Measurements from ENCODE around the gene SLC4A3. TPM values are rescaled to one million over a fixed set of nuclear protein-coding genes. Genes with fewer than 3 reads are reported as not detected.

The SLC4A3 gene
- polyA plus RNA-seq, 1 donor (not counting 4 experiments of a cell fraction or from before 2014, with no cell fraction given), result 6.2 TPM

GRCh38 chr2:219616550-219616949 is 10.9 kb upstream of the SLC4A3 start:
- Histone ChIP-seq H3K27me3 (ENCODE audit: control insufficient read depth, extremely low read depth, insufficient read depth, low read length) (no peaks in the 10 kb centered on the region), H3K4me3 (ENCODE audit: control insufficient read depth in 2 of 3, extremely low read depth in 1 of 3, insufficient read depth in 2 of 3, low read depth in 1 of 3, low read length in 3 of 3) (no peak overlapping the region), H3K79me2 (ENCODE audit: control insufficient read depth, insufficient read depth, low read length) (no peaks in the 10 kb centered on the region), H2AFZ (ENCODE audit: control insufficient read depth, low read length) (no peak overlapping the region), H3K36me3 (ENCODE audit: control insufficient read depth in 2 of 2, extremely low read depth in 1 of 2, insufficient read depth in 2 of 2, low read length in 2 of 2) (peaks cover 9 to 20% of the 10 kb centered on the region in 2 experiments), H3K9ac (ENCODE audit: control insufficient read depth, extremely low read depth, insufficient read depth, low read length) (no peak overlapping the region), H3K4me1 (ENCODE audit: control insufficient read depth, extremely low read depth, insufficient read depth, low read length) (no peaks in the 10 kb centered on the region), H3K9me1 (ENCODE audit: control insufficient read depth, extremely low read depth, insufficient read depth, low read length) (no peaks in the 10 kb centered on the region), H3K9me3 (ENCODE audit: control insufficient read depth, low read depth, low read length) (no peaks in the 10 kb centered on the region), H3K4me2 (ENCODE audit: control insufficient read depth, extremely low read depth, insufficient read depth, low read depth, low read length) (no peak overlapping the region), H4K20me1 (ENCODE audit: control insufficient read depth, extremely low read depth, insufficient read depth, low read length) (no peaks in the 10 kb centered on the region), H3K27ac (ENCODE audit: control insufficient read depth, insufficient read depth, low read length) (no peak overlapping the region)
- DNase-seq (ENCODE audit: low read depth, low spot score) (no peak), FAIRE-seq (no peak)
- TF ChIP-seq EZH2 (IDR thresholded peaks at IDR 0.05; ENCODE audit: low read length), result no peak
- TF ChIP-seq, protein P1, sequence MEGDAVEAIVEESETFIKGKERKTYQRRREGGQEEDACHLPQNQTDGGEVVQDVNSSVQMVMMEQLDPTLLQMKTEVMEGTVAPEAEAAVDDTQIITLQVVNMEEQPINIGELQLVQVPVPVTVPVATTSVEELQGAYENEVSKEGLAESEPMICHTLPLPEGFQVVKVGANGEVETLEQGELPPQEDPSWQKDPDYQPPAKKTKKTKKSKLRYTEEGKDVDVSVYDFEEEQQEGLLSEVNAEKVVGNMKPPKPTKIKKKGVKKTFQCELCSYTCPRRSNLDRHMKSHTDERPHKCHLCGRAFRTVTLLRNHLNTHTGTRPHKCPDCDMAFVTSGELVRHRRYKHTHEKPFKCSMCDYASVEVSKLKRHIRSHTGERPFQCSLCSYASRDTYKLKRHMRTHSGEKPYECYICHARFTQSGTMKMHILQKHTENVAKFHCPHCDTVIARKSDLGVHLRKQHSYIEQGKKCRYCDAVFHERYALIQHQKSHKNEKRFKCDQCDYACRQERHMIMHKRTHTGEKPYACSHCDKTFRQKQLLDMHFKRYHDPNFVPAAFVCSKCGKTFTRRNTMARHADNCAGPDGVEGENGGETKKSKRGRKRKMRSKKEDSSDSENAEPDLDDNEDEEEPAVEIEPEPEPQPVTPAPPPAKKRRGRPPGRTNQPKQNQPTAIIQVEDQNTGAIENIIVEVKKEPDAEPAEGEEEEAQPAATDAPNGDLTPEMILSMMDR (optimal IDR thresholded peaks at IDR 0.05 in 1 of 3, IDR thresholded peaks at IDR 0.05 in 1 of 3, conservative IDR thresholded peaks at IDR 0.05 in 1 of 3; ENCODE audit: extremely low read depth in 1 of 3, insufficient read depth in 2 of 3, low read length in 3 of 3), result no peak
- dilution Hi-C loops (cut with MboI; ENCODE audit: extremely low pct_ligation_motif_present, low sequenced_read_pairs), result no loop called here

DNA sequence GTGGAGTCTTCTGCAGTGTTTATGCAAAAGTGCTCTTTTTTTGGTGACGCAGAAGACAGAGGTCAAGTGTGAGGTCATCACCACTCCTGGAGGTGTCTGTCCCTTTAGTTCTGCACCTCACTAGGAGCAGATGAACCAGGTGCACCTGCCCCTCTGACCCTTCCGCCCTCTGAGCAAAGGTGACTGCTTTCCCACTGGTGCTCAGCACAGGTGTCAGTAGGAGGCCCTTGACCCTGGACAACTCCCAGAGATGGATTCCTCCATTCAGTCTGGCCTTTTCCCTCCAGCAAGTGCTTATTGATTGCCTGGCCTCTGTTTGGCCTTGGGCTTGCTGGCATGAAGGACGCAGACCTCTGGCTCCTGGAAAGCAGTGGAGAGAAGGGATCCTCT is 8.7 kb upstream of the SLC4A3 start:
- H3K79me2 ChIP-seq (ENCODE audit: control insufficient read depth, insufficient read depth, low read length), result no peaks in the 10 kb centered on the region
- H4K20me1 ChIP-seq (ENCODE audit: control insufficient read depth, extremely low read depth, insufficient read depth, low read length), result no peaks in the 10 kb centered on the region
- no peak overlapping the region for H3K4me3 ChIP-seq (ENCODE audit: control insufficient read depth in 2 of 3, extremely low read depth in 1 of 3, insufficient read depth in 2 of 3, low read depth in 1 of 3, low read length in 3 of 3)
- H3K27ac ChIP-seq (ENCODE audit: control insufficient read depth, insufficient read depth, low read length), result no peak overlapping the region
- H3K4me2 ChIP-seq (ENCODE audit: control insufficient read depth, extremely low read depth, insufficient read depth, low read depth, low read length), result no peak overlapping the region
- no peaks in the 10 kb centered on the region for H3K27me3 ChIP-seq (ENCODE audit: control insufficient read depth, extremely low read depth, insufficient read depth, low read length)
- DNase-seq (ENCODE audit: low read depth, low spot score) (no peak), FAIRE-seq (no peak)
- no peak overlapping the region for H3K9ac ChIP-seq (ENCODE audit: control insufficient read depth, extremely low read depth, insufficient read depth, low read length)
- peaks cover 3 to 14% of the 10 kb centered on the region in 2 experiments for H3K36me3 ChIP-seq (ENCODE audit: control insufficient read depth in 2 of 2, extremely low read depth in 1 of 2, insufficient read depth in 2 of 2, low read length in 2 of 2)
- H2AFZ ChIP-seq (ENCODE audit: control insufficient read depth, low read length), result no peak overlapping the region
- H3K9me3 ChIP-seq (ENCODE audit: control insufficient read depth, low read depth, low read length), result no peaks in the 10 kb centered on the region
- dilution Hi-C loops (cut with MboI; ENCODE audit: extremely low pct_ligation_motif_present, low sequenced_read_pairs), result no loop called here
- no peaks in the 10 kb centered on the region for H3K4me1 ChIP-seq (ENCODE audit: control insufficient read depth, extremely low read depth, insufficient read depth, low read length)
- H3K9me1 ChIP-seq (ENCODE audit: control insufficient read depth, extremely low read depth, insufficient read depth, low read length), result no peaks in the 10 kb centered on the region
- no peak for TF ChIP-seq EZH2 (IDR thresholded peaks at IDR 0.05; ENCODE audit: low read length)
- TF ChIP-seq, protein P1 (optimal IDR thresholded peaks at IDR 0.05 in 1 of 3, IDR thresholded peaks at IDR 0.05 in 1 of 3, conservative IDR thresholded peaks at IDR 0.05 in 1 of 3; ENCODE audit: extremely low read depth in 1 of 3, insufficient read depth in 2 of 3, low read length in 3 of 3), result no peak
